Activated CD4-positive, alpha-beta T cell treated with anti-CD3 and anti-CD28 coated beads for 24 hours (primary cell): ENCODE data around the gene KIFAP3.

Experiments used
- DNase-seq, 2 donors: peaks; one replicate each; pipeline ENCODE4 v3.0.0-alpha.2; 2020; ENCODE audit warnings: low read depth in 2 of 2

The KIFAP3 gene

DNA sequence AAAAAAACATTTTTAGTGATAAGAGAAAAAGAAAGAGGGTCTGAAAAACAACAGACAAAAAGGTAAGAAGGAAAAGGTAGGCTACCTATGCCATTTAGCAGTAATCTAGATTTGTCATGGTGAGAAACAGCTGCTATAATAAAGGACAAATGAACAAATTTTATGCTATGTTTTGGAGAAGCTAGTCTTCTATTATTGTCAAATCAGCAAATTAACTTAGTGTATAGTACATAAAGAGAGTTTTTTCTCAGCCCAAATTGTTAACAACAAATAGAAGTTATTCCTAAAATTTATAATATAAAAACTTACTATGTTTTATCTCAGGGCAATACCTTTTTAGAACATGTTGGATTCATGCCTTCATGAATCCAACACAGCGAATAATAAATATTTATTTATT is 88.7 kb downstream of the KIFAP3 start:
- DNase-seq: no peak

DNA sequence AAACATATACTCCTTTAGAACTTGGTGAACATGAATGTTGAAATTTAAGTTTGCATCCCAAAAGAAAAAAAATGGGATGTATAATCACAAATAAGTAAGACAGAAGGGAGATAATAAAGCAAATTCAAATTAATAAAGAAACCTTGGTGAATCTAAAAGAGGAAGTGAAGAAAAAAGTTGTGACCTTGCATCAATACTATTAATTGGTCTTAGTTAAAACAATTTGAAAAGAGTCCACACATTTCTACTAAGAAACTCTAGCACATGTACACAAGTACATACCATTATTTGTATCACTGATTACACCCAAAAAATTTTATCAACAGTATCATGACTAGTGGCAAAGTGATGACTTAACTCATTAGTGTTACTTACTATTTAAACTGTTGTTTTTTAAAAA is 100.4 kb downstream of the KIFAP3 start:
- no peak for DNase-seq

DNA sequence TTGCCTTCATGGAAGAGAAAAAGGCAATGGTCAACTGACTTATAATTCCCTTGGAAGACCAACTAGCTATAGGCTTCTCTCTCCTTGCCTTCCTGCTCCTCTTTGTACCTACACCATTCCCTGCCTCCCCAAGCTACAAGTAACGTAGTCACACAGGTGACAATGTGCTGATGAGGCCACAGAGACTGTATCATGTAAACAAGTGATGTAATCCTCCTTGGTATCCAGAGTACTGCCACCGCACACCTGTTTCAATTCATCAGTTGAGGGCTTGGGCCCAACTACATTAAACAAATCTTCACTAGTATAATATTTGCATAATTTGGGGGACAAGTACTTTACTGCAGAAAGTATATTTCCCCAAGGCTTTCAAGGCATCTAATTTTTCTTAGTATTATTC is 104.4 kb downstream of the KIFAP3 start:
- no peak for DNase-seq

DNA sequence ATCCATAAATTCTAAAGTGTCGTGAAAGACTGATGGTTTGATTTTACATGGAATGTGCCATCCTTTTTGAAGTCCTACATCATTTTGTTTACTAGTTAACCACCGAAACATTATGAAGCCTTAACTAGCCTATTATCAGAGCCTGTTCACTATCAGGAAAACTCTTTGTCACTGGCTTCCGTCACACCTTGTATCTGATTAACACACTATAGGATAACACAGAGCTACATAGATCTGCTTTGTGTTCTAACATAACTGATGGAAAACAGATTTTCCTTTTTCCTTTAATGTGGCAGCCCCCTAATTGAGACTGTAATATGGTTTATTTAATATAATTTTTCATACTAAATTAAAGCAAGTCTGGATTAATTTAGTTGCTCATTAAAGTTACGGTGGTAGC is 106.3 kb downstream of the KIFAP3 start:
- no peak for DNase-seq

DNA sequence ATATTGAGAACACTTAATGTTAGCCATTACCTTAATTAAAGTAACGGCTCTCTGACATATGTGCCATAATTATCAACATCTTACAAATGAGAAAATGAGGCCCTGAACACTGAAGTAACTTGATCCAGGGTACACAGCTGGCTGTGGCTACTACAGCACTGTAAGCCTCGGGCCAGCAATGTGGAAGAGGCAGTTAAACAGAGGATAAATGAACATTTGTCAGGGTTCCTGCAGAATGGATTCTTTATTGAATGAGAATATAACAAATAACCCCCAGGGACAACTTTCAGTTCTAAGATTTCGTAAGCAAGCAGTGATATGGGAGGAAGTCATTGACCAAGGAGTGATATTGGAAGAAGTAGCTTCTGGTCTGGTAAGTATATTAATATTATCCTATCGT is 110.3 kb downstream of the KIFAP3 start:
- DNase-seq: no peak

DNA sequence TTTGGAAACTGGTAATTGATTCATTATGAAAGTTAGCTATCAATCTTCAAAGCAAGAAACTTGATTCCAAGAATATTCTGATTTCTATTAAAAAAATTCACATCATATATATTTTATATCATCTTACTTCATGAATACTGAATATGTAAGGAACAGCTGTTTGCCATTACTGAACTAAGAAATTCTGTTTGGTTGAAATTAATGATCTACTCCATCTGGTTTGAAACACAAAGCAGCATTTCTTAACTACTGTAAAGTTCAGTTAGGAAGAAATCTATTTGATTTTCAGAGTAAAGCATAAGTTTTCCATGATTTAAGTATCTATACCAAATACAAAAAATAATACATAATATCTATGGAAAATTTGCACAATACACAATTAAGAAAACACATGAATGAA is 114.8 kb downstream of the KIFAP3 start:
- DNase-seq: no peak

DNA sequence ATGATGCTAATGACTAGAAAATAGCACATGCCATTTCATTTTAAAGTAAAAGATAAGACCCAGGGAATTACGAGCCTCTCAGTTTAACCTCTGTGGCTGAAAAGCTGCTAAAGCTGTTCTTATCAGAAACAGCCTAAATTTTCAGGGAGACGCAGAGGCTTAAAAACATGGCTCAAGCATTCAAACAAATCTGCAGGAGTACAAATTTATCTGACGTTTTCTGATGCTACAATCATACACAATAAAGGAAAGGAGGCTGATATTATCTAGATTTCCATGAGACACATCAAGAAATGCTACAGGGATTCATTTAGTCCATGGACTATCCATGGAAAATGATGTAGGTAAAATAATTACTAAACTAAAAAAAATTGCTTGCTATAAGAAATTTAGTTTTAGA is 115.5 kb downstream of the KIFAP3 start:
- DNase-seq: no peak

DNA sequence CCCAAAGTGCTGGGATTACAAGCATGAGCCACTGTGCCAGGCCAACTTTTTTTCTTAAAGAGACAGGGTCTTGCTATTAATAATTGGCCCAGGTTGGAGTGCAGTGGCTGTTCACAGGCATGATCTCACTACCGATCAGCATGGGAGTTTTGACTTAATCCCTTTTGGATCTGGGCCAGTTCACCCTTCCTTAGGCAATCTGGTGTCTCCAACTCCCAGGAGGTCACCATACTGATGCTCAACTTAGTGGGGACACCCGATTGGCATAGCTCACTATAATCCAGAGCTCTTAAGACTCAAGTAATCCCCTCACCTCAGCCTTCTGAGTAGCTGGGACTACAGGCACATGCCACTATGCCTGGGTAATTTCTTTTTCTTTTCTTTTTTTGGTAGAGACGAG is 116.6 kb downstream of the KIFAP3 start:
- no peak for DNase-seq

DNA sequence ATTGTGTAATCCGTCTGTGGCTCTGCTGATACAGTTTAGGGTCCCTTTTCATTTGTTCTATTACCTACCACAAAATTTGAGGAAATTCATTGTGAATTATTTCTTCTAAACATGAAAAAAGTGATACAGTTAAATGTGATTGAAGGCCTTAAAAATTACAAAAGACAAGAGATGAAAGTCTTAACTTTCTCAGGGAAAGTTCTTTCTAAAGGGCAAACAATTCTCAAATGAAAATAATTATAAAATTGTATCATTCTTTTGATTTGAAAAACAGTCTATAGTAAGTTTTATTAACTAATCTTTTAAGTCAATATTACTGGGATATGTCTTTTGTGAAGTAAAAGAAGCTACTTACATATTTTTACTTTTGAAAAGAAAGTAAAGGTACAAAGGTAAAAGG is 123.4 kb downstream of the KIFAP3 start:
- DNase-seq: no peak

DNA sequence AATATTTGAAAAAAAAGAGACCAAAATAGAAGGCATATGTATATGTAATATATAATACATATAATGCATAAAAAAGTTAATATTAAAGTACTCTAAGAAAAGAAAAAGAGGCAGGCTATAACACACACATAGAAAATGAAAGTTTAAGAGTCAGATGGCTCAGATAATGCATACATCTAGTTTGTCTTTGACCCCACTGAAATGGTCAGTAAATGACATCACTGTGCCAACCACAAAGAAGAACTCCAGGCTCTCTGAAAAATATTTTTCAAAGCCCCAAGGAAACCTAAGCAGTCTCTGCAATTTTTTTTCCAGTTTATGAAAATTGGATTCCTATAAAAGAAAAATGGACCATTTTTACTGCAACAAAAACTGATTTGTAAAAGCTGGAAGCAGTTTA is 125.4 kb downstream of the KIFAP3 start:
- no peak for DNase-seq

DNA sequence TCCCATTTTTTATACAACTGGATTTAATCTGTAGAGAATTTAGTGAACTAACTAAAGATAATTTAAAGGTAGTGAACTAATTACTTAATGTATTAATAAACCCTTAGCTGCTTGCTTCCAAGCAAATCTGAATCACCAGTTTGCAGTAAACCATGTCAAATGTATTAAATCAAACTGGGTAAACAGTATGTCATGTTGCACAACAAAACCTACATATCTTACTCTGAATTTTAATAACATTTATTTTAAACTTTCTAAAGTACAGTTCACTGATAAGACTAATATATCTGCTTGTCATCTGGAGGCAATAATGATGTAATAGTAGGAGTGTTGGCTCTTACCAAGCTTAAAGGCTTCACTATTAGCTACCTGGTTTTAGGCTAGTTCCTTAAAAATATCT is 128.3 kb downstream of the KIFAP3 start:
- no peak for DNase-seq

DNA sequence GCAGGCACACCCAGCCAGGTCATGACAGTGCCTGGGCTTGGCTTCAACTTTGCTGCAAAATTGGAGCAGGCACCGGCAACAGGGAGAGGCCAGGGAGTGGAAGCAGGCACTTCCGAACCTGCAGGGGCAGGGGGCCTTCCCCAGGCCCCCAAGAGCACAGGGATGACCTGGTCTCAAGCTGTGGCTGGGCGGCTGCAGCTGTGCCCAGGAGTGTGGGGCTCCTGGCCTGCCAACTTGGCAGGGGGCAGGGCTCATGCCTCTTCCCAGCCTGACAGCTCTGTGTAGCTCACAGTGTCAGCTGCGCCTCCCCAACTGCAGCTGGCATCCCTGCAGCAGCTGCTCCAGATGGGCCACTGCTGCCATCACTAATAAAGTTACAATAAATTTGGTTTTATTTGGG is 129.3 kb downstream of the KIFAP3 start:
- no peak for DNase-seq

DNA sequence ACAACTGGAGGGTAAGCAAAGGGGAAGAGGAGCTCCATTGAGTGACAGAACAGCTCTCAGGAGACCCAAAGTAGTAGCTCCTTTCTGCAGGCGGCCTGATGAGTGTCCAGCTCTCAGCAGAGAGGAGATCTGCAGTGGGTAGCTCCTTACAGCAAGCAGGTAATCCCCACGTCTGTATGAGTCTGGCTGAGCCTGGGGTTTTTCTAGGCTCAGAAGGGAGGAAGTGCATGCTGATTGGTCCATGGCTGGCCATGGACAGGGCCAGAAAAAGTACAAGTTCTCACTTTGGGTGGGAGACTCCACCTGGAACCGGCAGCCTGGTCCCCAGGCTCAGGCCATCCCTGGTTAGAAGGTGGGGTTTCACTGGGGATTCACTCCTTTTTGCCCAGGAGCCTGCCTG is 129.9 kb downstream of the KIFAP3 start:
- DNase-seq: no peak

DNA sequence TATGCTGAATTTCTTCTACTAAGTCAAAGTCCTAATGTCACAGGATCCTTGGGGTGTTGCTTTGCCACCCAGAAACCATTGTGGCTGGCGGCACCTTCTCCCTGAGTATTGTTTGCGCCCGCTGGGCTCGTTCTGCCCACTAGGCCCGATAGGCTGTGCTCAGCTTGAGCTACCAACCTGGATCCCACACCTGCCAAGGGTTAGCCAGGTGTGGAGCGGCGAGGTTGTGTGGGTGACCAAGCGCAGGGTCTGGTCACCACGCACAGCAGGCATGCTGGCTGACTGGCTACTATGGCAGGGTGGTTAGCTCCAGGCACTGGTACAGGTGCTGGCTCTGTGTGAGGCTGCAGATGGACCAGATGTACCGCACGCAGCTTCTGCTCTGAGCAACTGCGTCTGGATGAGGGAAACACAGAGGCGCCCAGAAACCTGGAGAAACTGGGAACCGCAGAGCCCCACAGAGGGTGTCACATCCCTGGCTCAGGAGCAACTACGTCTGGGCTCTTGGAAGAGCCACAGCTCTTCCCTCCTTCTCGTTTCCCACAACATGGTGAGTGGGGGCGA is 130.4 kb downstream of the KIFAP3 start:
- no peak for DNase-seq

DNA sequence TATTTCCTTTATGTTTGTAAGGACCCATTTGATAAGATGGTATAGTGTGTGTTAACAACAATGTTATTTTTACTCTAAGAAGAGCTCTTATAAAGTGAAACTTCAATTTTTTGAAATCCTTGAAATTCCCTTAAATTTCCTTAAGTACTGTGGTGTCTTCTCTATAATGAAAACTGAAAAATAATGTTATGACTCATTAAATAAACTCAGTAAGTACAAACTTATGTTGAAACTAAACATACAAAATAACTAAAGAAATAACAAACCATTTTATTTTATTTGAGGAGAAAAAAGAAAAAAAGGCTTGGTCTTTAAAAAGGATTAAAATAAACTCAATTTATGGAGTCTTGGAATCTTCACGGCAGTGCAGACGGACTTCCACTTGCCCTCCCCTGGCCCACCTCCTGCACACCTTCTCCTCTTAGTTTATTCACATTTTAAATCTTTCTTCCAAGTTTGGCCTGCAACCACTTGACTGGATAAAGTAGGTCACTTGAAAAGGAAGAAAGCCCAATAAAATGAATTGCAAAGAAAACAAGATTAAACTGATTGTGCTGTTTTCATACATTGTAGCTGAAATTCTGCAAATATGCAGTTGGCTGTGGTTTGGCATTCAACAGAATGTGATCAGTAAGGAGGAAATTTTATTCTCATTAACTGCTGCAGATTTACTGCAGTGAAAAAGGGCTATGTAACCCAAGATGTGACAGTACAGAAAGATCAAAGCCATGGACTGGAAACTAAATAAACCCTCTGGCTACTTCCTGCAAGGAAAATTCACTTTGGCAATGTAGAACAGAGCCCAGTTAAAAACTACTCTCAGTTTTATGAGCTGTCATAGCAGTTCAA is 132.3 kb downstream of the KIFAP3 start:
- no peak for DNase-seq

DNA sequence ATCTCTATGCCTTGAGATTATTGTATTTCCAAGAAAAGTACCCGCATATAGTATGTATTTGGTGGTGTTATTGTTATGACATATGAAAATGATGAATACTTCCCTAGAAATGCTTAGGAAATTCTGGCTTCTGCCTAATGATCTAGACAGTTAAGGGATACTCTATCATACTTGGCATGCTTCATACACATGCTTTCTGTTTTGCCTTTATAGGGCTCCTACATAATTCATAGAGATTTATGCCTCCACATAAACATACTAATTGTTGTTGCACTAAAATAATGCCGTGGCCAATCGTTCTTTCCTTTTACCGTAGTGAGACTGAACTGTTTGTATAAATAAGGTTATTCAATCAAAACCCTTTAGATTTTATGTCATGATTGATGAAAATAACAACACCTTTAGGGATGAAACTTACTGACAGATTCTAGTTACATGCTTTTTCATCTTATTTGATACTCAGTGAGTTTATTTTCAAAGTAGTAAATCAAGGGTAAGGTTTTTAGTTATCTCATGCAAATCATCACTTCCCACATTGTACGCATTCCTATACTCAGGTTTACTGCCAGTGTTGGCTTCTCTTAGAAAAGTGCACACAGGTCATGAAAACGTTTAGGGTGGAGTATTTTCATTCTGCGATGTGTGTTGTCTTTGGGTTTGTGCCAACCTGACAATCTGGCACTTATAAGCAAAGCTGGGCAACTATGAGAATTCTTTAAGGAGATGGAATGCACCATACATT is 140.3 kb downstream of the KIFAP3 start:
- no peak for DNase-seq

DNA sequence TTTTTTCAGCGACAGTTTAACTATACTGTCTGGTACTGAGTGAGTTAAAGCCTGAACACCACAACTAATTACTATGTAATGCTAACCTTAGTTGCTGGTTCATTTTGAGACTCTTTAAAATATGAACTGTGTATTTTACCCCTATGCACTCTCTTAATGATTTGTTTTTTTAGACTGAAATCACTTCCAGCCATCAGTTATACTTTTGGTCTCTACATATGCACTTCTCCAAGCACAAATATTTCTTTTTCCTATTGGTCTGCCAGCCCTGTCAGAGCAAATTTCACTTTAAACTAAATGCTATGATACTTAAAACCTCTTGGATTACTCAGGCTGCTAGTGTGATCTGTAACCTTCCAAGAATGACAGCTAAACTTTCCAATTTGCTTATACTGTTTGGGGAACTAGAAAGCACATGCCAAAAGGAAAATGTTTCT is 142.7 kb downstream of the KIFAP3 start:
- no peak for DNase-seq

DNA sequence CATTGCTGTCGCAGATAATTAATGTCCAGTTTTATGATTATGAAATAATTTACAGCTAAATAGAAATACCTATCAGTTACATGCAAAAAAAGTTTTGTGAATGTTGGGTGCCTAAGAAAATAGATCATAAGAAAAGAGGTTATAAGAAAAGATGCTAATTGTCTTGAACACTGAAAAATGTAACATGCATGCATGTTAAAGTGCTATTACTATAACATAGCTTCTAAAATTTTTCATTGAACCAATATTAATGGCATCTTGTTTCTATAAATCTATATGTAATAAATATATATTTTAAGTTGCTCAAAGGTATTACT is 145.3 kb downstream of the KIFAP3 start:
- no peak for DNase-seq

DNA sequence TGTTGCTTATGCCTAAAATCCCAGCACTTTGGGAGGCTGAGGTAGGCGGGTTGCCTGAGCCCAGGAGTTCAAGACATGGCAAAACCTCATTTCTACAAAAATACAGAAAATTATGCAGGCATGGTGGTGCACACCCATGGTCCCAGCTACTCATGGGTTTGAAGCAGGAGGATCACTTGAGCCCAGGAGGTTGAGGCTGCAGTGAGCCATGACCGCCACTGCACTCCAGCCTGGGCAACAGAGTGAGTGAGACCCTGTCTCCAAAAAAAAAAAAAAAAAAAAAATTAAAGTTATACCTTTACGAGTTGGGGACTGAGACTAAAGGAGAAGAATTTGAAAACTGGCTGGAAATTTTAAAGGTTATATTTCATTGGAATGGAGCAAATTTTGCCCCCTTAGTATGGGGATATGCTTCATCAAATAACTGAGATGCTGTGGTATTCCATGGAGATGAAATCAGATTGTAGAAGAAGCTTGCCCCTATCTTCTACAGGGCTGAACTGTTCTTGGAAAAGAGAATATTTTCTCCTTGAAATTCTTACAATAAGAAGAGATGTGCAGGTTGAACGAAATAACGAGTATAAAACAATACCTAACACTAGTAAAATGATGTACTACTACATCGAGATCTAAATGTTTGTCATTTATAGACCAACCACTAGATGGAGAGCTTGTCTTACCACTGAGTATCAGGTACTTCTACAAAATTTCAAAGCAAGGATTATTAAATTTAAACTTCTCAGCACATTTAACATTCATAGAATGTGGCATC is 145.9 kb downstream of the KIFAP3 start:
- no peak for DNase-seq

DNA sequence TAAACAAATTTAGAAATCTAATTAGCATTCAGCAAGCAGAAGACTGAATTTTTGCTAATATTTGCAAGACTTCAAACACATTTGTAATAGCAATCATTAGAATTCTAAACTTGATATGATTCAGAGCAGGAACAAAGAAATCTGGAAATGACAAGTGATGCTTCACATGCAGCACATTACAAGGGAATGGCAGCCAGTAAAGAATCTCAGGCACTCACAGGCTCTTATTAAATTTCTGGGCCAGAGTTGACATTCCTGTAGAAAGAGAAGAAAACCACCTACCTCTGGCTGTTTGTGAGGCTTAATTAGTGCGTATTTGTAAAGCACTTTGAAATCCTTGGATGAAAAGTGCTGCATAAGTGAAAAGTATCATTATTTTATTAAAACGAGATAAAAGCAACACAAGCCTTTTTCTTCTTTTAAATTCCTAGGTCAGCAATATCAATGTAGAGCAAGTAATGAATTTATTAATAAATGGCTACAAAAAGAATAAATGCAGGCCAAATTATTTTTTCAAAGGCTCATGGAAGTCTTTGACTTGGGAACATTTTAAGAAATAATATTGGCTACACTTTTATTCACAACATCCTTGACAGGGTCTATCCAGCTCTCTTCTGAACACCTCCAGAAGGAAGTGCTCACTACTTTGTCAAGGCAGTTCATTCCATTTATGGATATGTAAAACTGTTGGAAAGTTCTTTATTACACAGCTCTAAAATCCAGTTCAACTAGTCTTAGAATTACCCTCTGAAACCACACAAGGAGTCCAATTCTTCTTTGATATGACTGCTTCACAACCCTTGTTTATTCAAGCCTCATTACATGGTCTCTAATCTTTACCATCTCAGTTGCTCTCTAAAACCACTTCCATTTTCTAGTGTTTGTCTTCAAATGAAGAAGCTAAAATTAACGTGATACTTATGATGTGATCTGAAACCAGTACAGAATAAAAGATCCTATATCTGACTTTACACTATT is 148.7 kb downstream of the KIFAP3 start:
- DNase-seq: no peak

DNA sequence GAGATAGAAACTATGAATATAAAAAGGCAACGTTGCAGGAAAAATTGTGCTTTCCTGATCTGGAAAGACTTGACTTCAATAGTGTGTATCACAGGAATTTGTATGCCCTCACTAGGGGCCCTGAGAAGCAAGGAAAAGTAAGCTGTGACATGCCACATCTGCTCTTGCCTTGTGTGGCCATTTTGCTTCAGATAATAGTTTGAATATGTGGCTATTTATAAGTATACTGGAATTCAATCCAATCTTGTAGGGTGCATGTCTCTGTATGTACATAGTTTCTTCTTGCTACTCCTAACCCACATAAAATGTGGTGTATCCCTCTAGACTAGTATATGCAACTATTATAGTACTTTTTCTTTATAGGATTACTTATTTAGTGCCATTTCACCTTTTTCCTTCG is 149.7 kb downstream of the KIFAP3 start:
- DNase-seq: no peak
